CD4-positive, CD25-positive, alpha-beta regulatory T cell (primary cell): Measurements from ENCODE around the gene KANSL1L. TPM values are rescaled to one million over a fixed set of nuclear protein-coding genes. Genes with fewer than 3 reads are reported as not detected.

Experiments
- ATAC-seq, 2 donors: fragments of 150-1000 bp; cut with Tn5 transposase; one replicate each; pipeline ENCODE4 v1.10.0; 2021; ENCODE audit warnings: low read depth in 2 of 2, moderate number of reproducible peaks in 2 of 2, moderate library complexity in 1 of 2
- DNase-seq, 3 donors: peaks; one replicate each; pipeline versions ENCODE4 v3.0.0 to v3.0.0-alpha.2; 2012 to 2022; ENCODE audit warnings: mixed read lengths in 1 of 3
- H3K27ac ChIP-seq: one replicate; pipeline ENCODE4 v1.7.0; 2013; ENCODE audit warnings: mild to moderate bottlenecking, low read length; ENCODE audit not compliant: insufficient read depth, poor library complexity, severe bottlenecking
- H3K27me3 ChIP-seq: one replicate; pipeline ENCODE4 v1.7.0; 2013; ENCODE audit warnings: low read length; ENCODE audit not compliant: control insufficient read depth, insufficient read depth
- H3K36me3 ChIP-seq: one replicate; pipeline ENCODE4 v1.7.0; 2013; ENCODE audit warnings: mild to moderate bottlenecking, low read length, moderate library complexity; ENCODE audit not compliant: control insufficient read depth, insufficient read depth
- H3K4me1 ChIP-seq: 2 replicates; pipeline ENCODE4 v1.7.0; 2013; ENCODE audit warnings: mild to moderate bottlenecking, low read length; ENCODE audit not compliant: insufficient read depth, control insufficient read depth, poor library complexity, severe bottlenecking
- H3K4me3 ChIP-seq: one replicate; pipeline ENCODE4 v1.7.0; 2013; ENCODE audit warnings: low read depth, mild to moderate bottlenecking, low read length, moderate library complexity
- H3K9me3 ChIP-seq, 2 experiments: 1 replicate in 1 of 2; 2 replicates in 1 of 2; pipeline ENCODE4 v1.7.0; 2013; ENCODE audit warnings: low read length in 2 of 2, mild to moderate bottlenecking in 1 of 2, moderate library complexity in 1 of 2; ENCODE audit not compliant: control insufficient read depth in 2 of 2
- H3K27ac Mint-ChIP-seq, 3 donors: one replicate each; pipeline ENCODE4 v1.8.0; 2020 to 2022; ENCODE audit warnings: mild to moderate bottlenecking in 3 of 3, mixed read lengths in 3 of 3, moderate library complexity in 2 of 3
- H3K27me3 Mint-ChIP-seq: one replicate; pipeline ENCODE4 v1.8.0; 2022; ENCODE audit warnings: mild to moderate bottlenecking, mixed read lengths
- H3K36me3 Mint-ChIP-seq: one replicate; pipeline ENCODE4 v1.8.0; 2020; ENCODE audit warnings: mixed read lengths
- H3K4me1 Mint-ChIP-seq, 4 donors: one replicate each; pipeline ENCODE4 v1.8.0; 2020 to 2022; ENCODE audit warnings: mixed read lengths in 4 of 4, mild to moderate bottlenecking in 1 of 4
- H3K4me3 Mint-ChIP-seq, 4 donors: one replicate each; pipeline ENCODE4 v1.8.0; 2020 to 2022; ENCODE audit warnings: mild to moderate bottlenecking in 4 of 4, mixed read lengths in 4 of 4, moderate library complexity in 3 of 4
- H3K9me3 Mint-ChIP-seq, 7 donors: one replicate each; pipeline ENCODE4 v1.8.0; 2020 to 2022; ENCODE audit warnings: mixed read lengths in 7 of 7, mild to moderate bottlenecking in 3 of 7, moderate library complexity in 2 of 7
- polyA plus RNA-seq, 4 donors: library from polyadenylated mRNA; unstranded; fragments of 300-500 nt; fragmentation: Illumina TruSeq; gene quantifications; one replicate each; pipeline ENCODE4 v1.2.3, GENCODE V29; 2021
- total RNA-seq: library from RNA; stranded (reverse); gene quantifications from one replicate; pipeline ENCODE4 v1.2.3, GENCODE V29; 2022

Gene KANSL1L
- total and polyA plus RNA-seq, 5 donors from 2014 or later: 0.49 to 7.3 (median 0.96) TPM

DNA sequence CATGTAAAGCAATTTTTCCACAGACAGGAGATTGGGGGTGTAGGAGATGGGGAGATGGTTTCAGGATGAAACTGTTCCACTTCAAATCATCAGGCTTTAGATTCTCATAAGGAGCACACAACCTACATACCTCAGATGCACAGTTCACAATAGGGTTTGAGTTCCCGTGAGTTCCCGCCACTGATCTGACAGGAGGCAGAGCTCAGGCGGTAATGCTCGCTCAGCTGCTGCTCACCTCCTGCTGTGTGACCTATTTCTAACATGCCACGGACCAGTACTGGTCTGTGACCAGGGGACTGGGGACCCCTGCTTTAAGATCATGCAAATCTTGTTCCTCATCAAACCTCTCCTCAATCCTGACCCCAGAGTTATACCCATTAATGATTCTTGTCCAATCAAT lies 98.7 kb downstream of the KANSL1L start:
- Histone ChIP-seq H3K9me3 (no peaks in the 10 kb centered on the region), H3K36me3 (no peaks in the 10 kb centered on the region), H3K4me3 (no peak overlapping the region), H3K27ac (no peak overlapping the region), H3K27me3 (no peaks in the 10 kb centered on the region), H3K4me1 (no peaks in the 10 kb centered on the region)
- ATAC-seq (no peak), DNase-seq (no peak)
- no peaks in the 10 kb centered on the region for H3K4me1 Mint-ChIP-seq
- H3K36me3 Mint-ChIP-seq: no peaks in the 10 kb centered on the region
- H3K27me3 Mint-ChIP-seq: no peaks in the 10 kb centered on the region
- no peak overlapping the region for H3K4me3 Mint-ChIP-seq
- H3K27ac Mint-ChIP-seq: no peak overlapping the region
- H3K9me3 Mint-ChIP-seq: no peaks in the 10 kb centered on the region

DNA sequence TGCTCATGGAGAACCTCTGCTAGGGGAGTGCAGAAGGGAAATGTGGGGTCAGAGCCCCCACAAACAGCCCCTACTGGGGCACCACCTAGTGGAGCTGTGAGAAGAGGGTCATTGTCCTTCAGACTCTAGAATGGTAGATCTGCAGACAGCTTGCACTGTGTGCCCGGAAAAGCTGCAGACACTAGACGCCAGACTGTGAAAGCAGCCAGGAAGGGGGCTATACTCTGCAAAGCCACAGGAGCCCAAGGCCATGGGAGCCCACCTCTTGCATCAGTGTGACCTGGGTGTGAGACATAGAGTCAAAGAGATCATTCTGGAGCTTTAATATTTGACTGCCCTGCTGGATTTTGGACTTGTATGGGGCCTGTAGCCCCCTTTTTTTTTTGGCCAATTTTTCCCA lies 107.9 kb downstream of the KANSL1L start:
- Mint-ChIP-seq H3K4me1 (no peaks in the 10 kb centered on the region), H3K4me3 (no peak overlapping the region), H3K27me3 (no peaks in the 10 kb centered on the region), H3K27ac (no peak overlapping the region), H3K9me3 (peaks cover 0 to 1% (median 0%) of the 10 kb centered on the region in 7 donors), H3K36me3 (peaks cover 11% of the 10 kb centered on the region)
- Histone ChIP-seq H3K27ac (no peak overlapping the region), H3K27me3 (no peaks in the 10 kb centered on the region), H3K4me3 (no peak overlapping the region), H3K9me3 (no peaks in the 10 kb centered on the region), H3K4me1 (no peaks in the 10 kb centered on the region), H3K36me3 (no peaks in the 10 kb centered on the region)
- no peak for DNase-seq
- no peak for ATAC-seq

DNA sequence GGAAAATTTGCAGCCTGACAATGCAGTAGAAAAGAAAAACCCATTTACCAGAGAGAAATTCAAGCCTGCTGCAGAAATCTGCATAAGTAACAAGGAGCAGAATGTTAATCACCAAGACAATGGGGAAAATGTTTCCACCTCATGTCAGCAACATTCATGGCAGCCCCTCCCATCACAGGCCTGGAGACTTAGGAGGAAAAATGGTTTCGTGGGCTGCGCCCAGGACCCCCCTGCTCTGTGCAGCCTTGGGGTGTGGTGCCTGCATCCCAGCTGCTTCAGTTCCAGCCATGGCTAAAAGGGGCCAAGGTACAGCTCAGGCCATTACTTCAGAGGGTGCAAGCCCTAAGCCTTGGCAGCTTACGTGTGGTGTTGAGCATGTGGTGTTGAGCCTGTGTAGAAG lies 115.4 kb downstream of the KANSL1L start:
- H3K36me3 Mint-ChIP-seq: peaks cover 9% of the 10 kb centered on the region
- DNase-seq (no peak), ATAC-seq (no peak)
- peaks cover 0 to 23% (median 4%) of the 10 kb centered on the region in 7 donors for H3K9me3 Mint-ChIP-seq
- no peak overlapping the region for H3K27ac Mint-ChIP-seq
- H3K27me3 ChIP-seq: no peaks in the 10 kb centered on the region
- peaks cover 7% of the 10 kb centered on the region in 2 experiments for H3K9me3 ChIP-seq
- no peak overlapping the region for H3K27ac ChIP-seq
- H3K36me3 ChIP-seq: no peaks in the 10 kb centered on the region
- H3K4me3 ChIP-seq: no peak overlapping the region
- H3K4me1 ChIP-seq: no peaks in the 10 kb centered on the region
- H3K4me3 Mint-ChIP-seq: no peak overlapping the region
- no peaks in the 10 kb centered on the region for H3K27me3 Mint-ChIP-seq
- H3K4me1 Mint-ChIP-seq: no peaks in the 10 kb centered on the region

DNA sequence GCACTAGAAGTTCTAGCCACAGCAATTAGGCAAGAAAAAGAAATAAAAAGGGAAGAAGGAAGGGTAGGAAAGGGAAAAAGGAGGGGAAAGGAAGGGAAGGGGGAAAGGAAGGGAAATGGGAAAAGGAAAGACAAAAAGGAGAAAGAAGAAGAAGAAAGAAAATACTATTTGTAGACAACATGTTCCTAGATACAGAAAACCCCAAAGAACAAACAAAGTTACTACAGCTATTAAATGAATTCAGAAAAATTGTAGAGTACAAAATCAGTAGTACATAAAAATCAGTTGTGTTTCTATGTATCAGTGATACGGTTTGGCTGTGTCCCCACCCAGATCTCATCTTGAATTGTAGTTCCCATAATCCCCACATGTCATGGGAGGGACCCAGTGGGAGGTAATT lies 116.5 kb downstream of the KANSL1L start:
- no peak overlapping the region for H3K4me3 Mint-ChIP-seq
- no peaks in the 10 kb centered on the region for H3K27me3 Mint-ChIP-seq
- H3K9me3 Mint-ChIP-seq: peaks cover 0 to 23% (median 4%) of the 10 kb centered on the region in 7 donors
- peaks cover 0 to 6% (median 0%) of the 10 kb centered on the region in 4 donors for H3K4me1 Mint-ChIP-seq
- DNase-seq (no peak), ATAC-seq (no peak)
- Histone ChIP-seq H3K4me1 (no peaks in the 10 kb centered on the region), H3K4me3 (no peak overlapping the region), H3K36me3 (no peaks in the 10 kb centered on the region), H3K27me3 (no peaks in the 10 kb centered on the region), H3K27ac (no peak overlapping the region), H3K9me3 (peaks cover 7% of the 10 kb centered on the region in 2 experiments)
- H3K36me3 Mint-ChIP-seq: peaks cover 12% of the 10 kb centered on the region
- no peak overlapping the region for H3K27ac Mint-ChIP-seq

DNA sequence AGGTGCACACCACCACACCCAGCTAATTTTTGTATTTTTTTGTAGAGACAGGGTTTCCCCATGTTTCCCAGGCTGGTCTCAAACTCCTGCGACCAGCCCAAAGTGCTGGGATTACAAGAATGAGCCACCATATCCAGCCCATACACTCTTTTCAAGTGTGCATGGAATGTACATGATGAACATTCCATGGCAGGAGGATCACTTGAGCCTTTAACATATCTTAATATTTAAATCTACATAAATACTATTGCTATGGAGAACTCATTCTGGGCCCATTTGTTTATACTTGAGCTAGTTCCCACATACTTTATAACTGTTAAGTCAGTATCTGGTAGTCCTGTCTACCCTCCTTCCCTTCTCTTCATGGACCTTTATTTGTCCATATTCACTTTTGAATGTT lies 120.3 kb downstream of the KANSL1L start:
- H3K27ac ChIP-seq: no peak overlapping the region
- peaks cover 0 to 18% (median 4%) of the 10 kb centered on the region in 7 donors for H3K9me3 Mint-ChIP-seq
- H3K4me1 ChIP-seq: no peaks in the 10 kb centered on the region
- no peaks in the 10 kb centered on the region for H3K27me3 Mint-ChIP-seq
- no peak for ATAC-seq
- H3K4me3 Mint-ChIP-seq: no peak overlapping the region
- H3K4me3 ChIP-seq: no peak overlapping the region
- peaks cover 23% of the 10 kb centered on the region for H3K36me3 Mint-ChIP-seq
- peaks cover 2% of the 10 kb centered on the region for H3K36me3 ChIP-seq
- no peak for DNase-seq
- no peak overlapping the region for H3K27ac Mint-ChIP-seq
- peaks cover 0 to 8% (median 0%) of the 10 kb centered on the region in 4 donors for H3K4me1 Mint-ChIP-seq
- H3K27me3 ChIP-seq: no peaks in the 10 kb centered on the region
- peaks cover 7% of the 10 kb centered on the region in 2 experiments for H3K9me3 ChIP-seq

DNA sequence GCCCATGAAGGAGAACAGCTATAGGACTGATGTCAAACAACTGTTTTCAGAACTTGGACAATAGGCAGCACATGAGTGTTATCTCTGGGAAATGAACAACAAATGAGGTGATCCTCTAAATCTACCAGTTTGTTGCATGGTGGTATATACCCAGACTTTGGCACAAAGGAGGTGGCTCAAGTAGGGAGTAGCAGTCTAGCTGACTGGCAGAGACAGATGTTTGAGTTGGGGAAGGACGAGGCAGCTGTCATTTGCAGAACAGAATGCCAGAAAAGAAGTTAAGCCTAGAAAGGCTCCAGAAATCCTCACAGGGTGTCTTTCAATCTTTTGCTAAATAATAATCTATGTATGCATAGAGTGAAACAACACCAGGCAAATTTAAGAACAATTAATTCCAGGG lies 121.4 kb downstream of the KANSL1L start:
- Mint-ChIP-seq H3K27me3 (no peaks in the 10 kb centered on the region), H3K4me1 (peaks cover 0 to 8% (median 0%) of the 10 kb centered on the region in 4 donors), H3K27ac (no peak overlapping the region), H3K36me3 (peaks cover 20% of the 10 kb centered on the region), H3K9me3 (peaks cover 0 to 10% (median 2%) of the 10 kb centered on the region in 7 donors), H3K4me3 (no peak overlapping the region)
- Histone ChIP-seq H3K4me1 (no peaks in the 10 kb centered on the region), H3K27ac (no peak overlapping the region), H3K9me3 (peaks cover 6% of the 10 kb centered on the region in 2 experiments), H3K27me3 (no peaks in the 10 kb centered on the region), H3K36me3 (peaks cover 2% of the 10 kb centered on the region), H3K4me3 (no peak overlapping the region)
- no peak for ATAC-seq
- no peak for DNase-seq

DNA sequence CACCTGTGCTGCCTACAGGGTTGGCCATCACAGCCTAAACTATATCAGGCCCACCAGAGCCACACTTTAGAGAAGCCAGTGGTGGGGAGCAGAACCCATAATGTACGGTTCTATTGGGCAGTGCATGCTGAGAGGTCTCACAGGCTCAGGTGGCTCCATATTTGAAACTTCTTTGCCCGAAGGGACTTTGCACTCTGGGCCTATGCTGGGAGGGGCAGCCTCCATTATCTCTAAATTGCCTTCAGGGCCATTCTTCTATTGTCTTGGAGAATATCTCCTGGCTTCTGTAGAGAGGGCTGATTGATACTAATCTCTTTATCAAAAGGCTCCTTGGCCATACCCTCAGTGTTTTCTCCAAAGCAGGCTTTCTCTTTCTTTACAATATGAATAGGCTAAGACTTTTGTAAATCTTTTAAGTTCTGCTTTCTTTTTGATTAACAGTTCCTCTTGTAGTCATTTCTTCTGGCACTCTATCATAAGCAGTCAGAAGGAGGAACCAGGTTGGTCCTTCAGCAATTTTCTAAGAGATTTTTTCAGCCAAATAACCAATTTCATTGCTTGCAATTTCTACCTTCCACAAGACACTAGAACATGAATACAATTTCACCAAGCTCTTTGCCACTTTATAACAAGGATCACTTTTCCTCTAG lies 124.2 kb downstream of the KANSL1L start:
- Mint-ChIP-seq H3K9me3 (peaks cover 0 to 6% (median 0%) of the 10 kb centered on the region in 7 donors), H3K4me1 (peaks cover 0 to 8% (median 0%) of the 10 kb centered on the region in 4 donors), H3K27ac (no peak overlapping the region), H3K36me3 (peaks cover 20% of the 10 kb centered on the region), H3K27me3 (no peaks in the 10 kb centered on the region), H3K4me3 (no peak overlapping the region)
- DNase-seq (no peak), ATAC-seq (no peak)
- H3K9me3 ChIP-seq: no peaks in the 10 kb centered on the region
- H3K4me3 ChIP-seq: no peak overlapping the region
- no peaks in the 10 kb centered on the region for H3K4me1 ChIP-seq
- H3K36me3 ChIP-seq: peaks cover 5% of the 10 kb centered on the region
- H3K27ac ChIP-seq: no peak overlapping the region
- no peaks in the 10 kb centered on the region for H3K27me3 ChIP-seq

DNA sequence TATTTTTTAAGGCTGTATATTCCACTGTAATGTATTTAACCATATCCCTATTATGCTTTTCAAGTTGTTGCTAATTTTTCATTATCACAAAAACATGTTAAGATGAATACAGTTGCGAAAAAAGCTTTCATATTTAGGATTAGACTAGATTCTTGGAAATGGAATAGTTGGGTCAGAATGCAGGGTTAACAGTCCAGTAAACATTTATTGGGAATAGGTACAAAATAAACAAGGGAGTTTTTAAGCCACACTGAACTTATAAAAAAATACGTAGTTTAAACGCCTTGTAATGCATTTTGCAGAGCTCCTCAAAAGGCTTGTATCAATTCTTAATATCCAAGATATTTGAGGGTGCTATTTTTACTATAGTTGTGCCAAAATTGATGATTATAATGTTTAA lies 133.1 kb downstream of the KANSL1L start:
- H3K36me3 Mint-ChIP-seq: no peaks in the 10 kb centered on the region
- no peak overlapping the region for H3K27ac Mint-ChIP-seq
- no peaks in the 10 kb centered on the region for H3K27me3 ChIP-seq
- H3K4me1 ChIP-seq: no peaks in the 10 kb centered on the region
- H3K36me3 ChIP-seq: peaks cover 7% of the 10 kb centered on the region
- no peak for ATAC-seq
- peaks cover 0 to 11% (median 0%) of the 10 kb centered on the region in 4 donors for H3K4me1 Mint-ChIP-seq
- no peak for DNase-seq
- no peaks in the 10 kb centered on the region for H3K9me3 ChIP-seq
- H3K27ac ChIP-seq: no peak overlapping the region
- H3K27me3 Mint-ChIP-seq: no peaks in the 10 kb centered on the region
- H3K4me3 Mint-ChIP-seq: no peak overlapping the region
- no peaks in the 10 kb centered on the region for H3K9me3 Mint-ChIP-seq
- H3K4me3 ChIP-seq: no peak overlapping the region
